Cardiac fibroblast (primary cell): Measurements from ENCODE around the gene SORD.
"Not testable (repeated sequence)": the region's sequence is repeated elsewhere in the genome, so short reads cannot be mapped to it uniquely, and the experiment has no call there.

ENCODE experiments used
- DNase-seq, 2 donors: peaks; one replicate each; pipeline versions ENCODE4 v3.0.0 to v3.0.0-alpha.2; 2010; ENCODE audit warnings: low read depth in 2 of 2
- H3K4me3 ChIP-seq, 2 donors: replicated peaks in 1 of 2; 1 replicate in 1 of 2; 2 replicates in 1 of 2; pipeline ENCODE4 v1.5.1; 2011; ENCODE audit warnings: low read depth in 2 of 2, low read length in 2 of 2, mild to moderate bottlenecking in 2 of 2, moderate library complexity in 1 of 2
- TF ChIP-seq, protein P1 (sequence below): IDR thresholded peaks from one replicate; pipeline ENCODE4 v1.5.1; 2011; ENCODE audit warnings: low read depth, mild to moderate bottlenecking, low read length, inconsistent platforms

Gene SORD

GRCh38 chr15:45027220-45027619 is 4.2 kb downstream of the SORD start:
- TF ChIP-seq, protein P1, sequence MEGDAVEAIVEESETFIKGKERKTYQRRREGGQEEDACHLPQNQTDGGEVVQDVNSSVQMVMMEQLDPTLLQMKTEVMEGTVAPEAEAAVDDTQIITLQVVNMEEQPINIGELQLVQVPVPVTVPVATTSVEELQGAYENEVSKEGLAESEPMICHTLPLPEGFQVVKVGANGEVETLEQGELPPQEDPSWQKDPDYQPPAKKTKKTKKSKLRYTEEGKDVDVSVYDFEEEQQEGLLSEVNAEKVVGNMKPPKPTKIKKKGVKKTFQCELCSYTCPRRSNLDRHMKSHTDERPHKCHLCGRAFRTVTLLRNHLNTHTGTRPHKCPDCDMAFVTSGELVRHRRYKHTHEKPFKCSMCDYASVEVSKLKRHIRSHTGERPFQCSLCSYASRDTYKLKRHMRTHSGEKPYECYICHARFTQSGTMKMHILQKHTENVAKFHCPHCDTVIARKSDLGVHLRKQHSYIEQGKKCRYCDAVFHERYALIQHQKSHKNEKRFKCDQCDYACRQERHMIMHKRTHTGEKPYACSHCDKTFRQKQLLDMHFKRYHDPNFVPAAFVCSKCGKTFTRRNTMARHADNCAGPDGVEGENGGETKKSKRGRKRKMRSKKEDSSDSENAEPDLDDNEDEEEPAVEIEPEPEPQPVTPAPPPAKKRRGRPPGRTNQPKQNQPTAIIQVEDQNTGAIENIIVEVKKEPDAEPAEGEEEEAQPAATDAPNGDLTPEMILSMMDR = no peak
- H3K4me3 ChIP-seq = no peak overlapping the region
- no peak for DNase-seq

- no peak overlapping the region for H3K4me3 ChIP-seq
- no peak for DNase-seq
- TF ChIP-seq, protein P1 = no peak
Measured at GRCh38 chr15:45030743-45031142, 7.7 kb downstream of the SORD start.

GRCh38 chr15:45031522-45032028 is 8.6 kb downstream of the SORD start:
- not testable (repeated sequence) for DNase-seq, H3K4me3 ChIP-seq

DNA sequence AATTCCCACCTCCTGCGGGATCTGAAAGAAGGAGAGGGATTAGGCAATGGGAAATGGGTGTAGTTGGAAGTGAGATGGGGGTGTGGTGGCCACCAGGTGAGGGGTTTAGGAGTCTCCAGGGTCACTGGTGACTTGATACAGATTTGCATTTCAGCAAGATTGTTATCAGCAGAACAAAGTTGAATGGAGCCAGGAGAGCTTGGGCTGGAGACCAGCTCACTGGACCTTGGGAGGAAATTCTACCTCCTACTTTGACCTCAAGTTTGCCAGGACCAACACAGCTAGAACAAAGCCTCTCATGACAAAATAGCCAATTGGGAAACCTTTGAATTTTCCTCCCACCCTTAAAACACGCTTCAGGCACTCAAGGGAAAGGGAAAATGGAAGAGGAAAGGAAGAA is 9.5 kb downstream of the SORD start:
- not testable (repeated sequence) for H3K4me3 ChIP-seq, DNase-seq

DNA sequence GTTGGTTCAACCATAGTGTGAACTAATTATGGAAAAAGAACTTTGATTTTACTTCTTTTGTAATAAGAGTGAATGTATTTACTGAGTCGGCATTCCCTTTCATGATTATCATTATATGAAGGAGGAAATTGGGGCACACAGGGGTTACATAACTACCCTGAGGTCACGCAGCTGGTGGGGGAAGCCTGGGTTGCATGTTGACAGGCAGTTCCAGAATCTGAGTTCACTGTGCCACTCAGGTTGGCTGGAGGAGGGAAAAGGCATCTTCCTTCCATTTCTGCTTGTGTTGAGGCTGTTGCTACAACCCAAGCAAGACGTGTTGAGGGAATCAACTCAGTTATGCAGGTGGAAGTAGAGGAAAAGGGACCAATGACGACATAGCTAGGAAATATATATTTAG is 11.1 kb downstream of the SORD start:
- not testable (repeated sequence) for H3K4me3 ChIP-seq, DNase-seq

- DNase-seq, H3K4me3 ChIP-seq: not testable (repeated sequence)
Measured at GRCh38 chr15:45034600-45035375, 11.8 kb downstream of the SORD start.

DNA sequence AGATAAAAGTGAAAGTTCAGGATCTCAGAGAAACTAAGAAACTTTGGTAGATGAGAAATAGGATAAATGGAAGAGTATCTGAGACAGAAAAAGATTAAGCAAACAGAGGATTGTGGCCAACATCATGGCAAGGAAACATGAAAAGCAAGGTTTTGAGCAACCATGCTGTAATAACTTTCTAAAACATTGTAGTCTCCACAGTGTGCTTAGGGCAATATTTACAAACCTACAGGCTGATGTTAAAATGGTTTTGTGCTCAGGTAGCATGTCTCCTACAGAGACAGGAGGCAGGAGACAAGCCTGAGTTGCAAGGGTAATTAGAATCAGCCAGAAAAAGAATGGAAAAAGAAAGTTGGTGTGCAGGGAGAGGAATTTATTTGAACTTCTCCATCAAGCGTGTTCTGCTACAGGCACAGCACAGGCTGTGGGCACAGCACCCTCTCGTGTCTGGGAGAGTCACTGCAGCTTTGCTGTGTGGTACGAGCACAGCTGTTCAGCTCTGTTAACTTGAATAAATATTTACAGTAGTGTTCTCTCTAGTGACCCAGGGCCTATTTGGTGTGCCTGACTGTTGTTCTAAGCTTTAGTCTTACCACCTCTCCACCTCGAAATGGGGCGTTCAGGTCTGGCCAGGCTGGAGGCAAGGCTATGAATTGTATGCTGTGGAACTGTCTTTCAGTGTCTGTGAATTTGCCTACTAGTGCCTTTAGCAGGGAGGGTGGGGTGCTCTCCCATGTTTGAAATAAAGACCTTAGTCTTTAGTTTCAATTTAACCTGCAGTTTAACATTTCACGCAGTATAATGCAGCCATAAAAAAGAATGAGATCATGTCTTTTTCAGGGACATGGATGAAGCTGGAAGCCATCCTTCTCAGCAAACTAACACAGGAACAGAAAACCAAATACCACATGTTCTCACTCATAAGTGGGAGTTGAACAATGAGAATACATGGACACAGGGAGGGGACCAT is 14.1 kb downstream of the SORD start:
- H3K4me3 ChIP-seq = not testable (repeated sequence)
- TF ChIP-seq, protein P1 = peak; percentile 92
- peak; percentile 71 to 78 for DNase-seq

- no peak for DNase-seq
- TF ChIP-seq, protein P1 = no peak
- H3K4me3 ChIP-seq = no peak overlapping the region
Measured at GRCh38 chr15:45037936-45038335, 14.9 kb downstream of the SORD start.

- DNase-seq, H3K4me3 ChIP-seq: not testable (repeated sequence)
Measured at GRCh38 chr15:45040396-45040795, 17.4 kb downstream of the SORD start.

- not testable (repeated sequence) for H3K4me3 ChIP-seq
- peak in 1 of 2 donors; percentile 40 for DNase-seq
Measured at GRCh38 chr15:45041538-45041937, 18.5 kb downstream of the SORD start.

DNA sequence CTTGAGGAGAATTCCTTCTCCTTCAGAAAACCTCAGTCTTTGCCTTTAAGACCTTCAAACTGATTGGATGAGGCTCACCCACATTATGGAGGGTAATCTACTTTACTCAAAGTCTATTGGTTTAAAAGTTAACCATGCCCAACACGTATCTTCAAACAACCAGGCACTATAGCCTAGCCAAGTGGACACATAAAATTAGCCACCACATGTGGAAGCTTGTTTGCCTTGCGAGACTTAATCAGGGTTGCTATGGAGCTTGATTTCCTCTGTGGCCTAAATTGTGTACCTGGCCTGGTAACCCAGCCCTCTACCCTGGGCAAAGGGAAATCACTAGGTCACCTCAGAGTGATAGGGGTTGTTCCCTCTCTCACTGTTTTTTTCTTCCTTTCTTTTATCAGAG is 19.9 kb downstream of the SORD start:
- not testable (repeated sequence) for H3K4me3 ChIP-seq, DNase-seq

- DNase-seq, H3K4me3 ChIP-seq: not testable (repeated sequence)
Measured at GRCh38 chr15:45044270-45044669, 21.3 kb downstream of the SORD start.

- not testable (repeated sequence) for DNase-seq, H3K4me3 ChIP-seq
Measured at GRCh38 chr15:45048449-45048793, 25.4 kb downstream of the SORD start.
